Activated CD8-positive, alpha-beta T cell treated with anti-CD3 and anti-CD28 coated beads for 36 hours (primary cell): ENCODE measurements around the gene SF3A2. TPM values are rescaled to one million over a fixed set of nuclear protein-coding genes. Genes with fewer than 3 reads are reported as not detected.

Experiments used
- ATAC-seq: fragments of 200-7000 bp; cut with Tn5 transposase; one replicate; pipeline ENCODE4 v1.10.0; 2021; ENCODE audit warnings: mild to moderate bottlenecking, moderate library complexity
- CTCF ChIA-PET: fragments of 350-600 bp; sonication (Branson Sonifier 250); formaldehyde crosslinking; loops from one replicate; lab custom pipeline; 2021; ENCODE audit warnings: antibody characterized with exemption; lab: Charles Lee
- POLR2A ChIA-PET: fragments of 350-600 bp; sonication (Branson Sonifier 250); formaldehyde crosslinking; loops from one replicate; lab custom pipeline; 2021; ENCODE audit warnings: antibody characterized with exemption; lab: Charles Lee
- DNase-seq: peaks from one replicate; pipeline ENCODE4 v3.0.0-alpha.2; 2020
- H3K27ac Mint-ChIP-seq: one replicate; pipeline ENCODE4 v1.8.0; 2021; ENCODE audit warnings: mild to moderate bottlenecking, mixed read lengths
- H3K27me3 Mint-ChIP-seq: one replicate; pipeline ENCODE4 v1.8.0; 2021; ENCODE audit warnings: mixed read lengths
- H3K36me3 Mint-ChIP-seq: one replicate; pipeline ENCODE4 v1.8.0; 2021; ENCODE audit warnings: low read depth, mixed read lengths
- H3K4me1 Mint-ChIP-seq: one replicate; pipeline ENCODE4 v1.8.0; 2021; ENCODE audit warnings: low read depth, mixed read lengths
- H3K4me3 Mint-ChIP-seq: one replicate; pipeline ENCODE4 v1.8.0; 2021; ENCODE audit warnings: mild to moderate bottlenecking, moderate library complexity, mixed read lengths
- H3K9me3 Mint-ChIP-seq: one replicate; pipeline ENCODE4 v1.8.0; 2021; ENCODE audit warnings: mixed read lengths
- intact Hi-C: fragments of 100-400 bp; cut with micrococcal nuclease; formaldehyde crosslinking; loops from one replicate; pipeline ENCODE4 v1.10.0; 2022
- total RNA-seq, 2 experiments: library from RNA; stranded (reverse); gene quantifications; one replicate each; pipeline ENCODE4 v1.2.3, GENCODE V29; 2021
- TF ChIP-seq, protein P1 (sequence below): fragments of 200-600 bp; IDR thresholded peaks from one replicate; pipeline ENCODE4 v1.8.0; 2022; ENCODE audit warnings: antibody characterized with exemption, mild to moderate bottlenecking

Gene SF3A2
- total RNA-seq, 2 experiments from 2014 or later: 157 to 163 TPM

GRCh38 chr19:2261438-2262172, 25.0 kb downstream of the SF3A2 start:
- DNase-seq (peak; percentile 84), ATAC-seq (peak; percentile 52)
- ChIA-PET CTCF (interaction anchor here (0.7 to 5.0 kb wide), 18 partner anchors 9 to 195 kb away, joined by 3 to 38 read pairs (median 3); partner anchors contain the start of genes AMH, AP3D1 and LMNB2), POLR2A (interaction anchor here (1.3 to 15.0 kb wide), 3 partner anchors 11 to 20 kb away, joined by 9 to 202 read pairs (median 73); partner anchors contain the start of genes AMH and SF3A2)
- Mint-ChIP-seq H3K9me3 (no peaks in the 10 kb centered on the region), H3K4me3 (no peak overlapping the region), H3K27me3 (no peaks in the 10 kb centered on the region), H3K27ac (no peak overlapping the region), H3K4me1 (peaks cover 28% of the 10 kb centered on the region), H3K36me3 (no peaks in the 10 kb centered on the region)
- intact Hi-C loops: no loop called here
- TF ChIP-seq, protein P1, sequence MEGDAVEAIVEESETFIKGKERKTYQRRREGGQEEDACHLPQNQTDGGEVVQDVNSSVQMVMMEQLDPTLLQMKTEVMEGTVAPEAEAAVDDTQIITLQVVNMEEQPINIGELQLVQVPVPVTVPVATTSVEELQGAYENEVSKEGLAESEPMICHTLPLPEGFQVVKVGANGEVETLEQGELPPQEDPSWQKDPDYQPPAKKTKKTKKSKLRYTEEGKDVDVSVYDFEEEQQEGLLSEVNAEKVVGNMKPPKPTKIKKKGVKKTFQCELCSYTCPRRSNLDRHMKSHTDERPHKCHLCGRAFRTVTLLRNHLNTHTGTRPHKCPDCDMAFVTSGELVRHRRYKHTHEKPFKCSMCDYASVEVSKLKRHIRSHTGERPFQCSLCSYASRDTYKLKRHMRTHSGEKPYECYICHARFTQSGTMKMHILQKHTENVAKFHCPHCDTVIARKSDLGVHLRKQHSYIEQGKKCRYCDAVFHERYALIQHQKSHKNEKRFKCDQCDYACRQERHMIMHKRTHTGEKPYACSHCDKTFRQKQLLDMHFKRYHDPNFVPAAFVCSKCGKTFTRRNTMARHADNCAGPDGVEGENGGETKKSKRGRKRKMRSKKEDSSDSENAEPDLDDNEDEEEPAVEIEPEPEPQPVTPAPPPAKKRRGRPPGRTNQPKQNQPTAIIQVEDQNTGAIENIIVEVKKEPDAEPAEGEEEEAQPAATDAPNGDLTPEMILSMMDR: peak; percentile 92

GRCh38 chr19:2266183-2266993, 29.8 kb downstream of the SF3A2 start:
- DNase-seq (peak; percentile 71), ATAC-seq (no peak)
- Mint-ChIP-seq H3K9me3 (no peaks in the 10 kb centered on the region), H3K4me1 (peaks cover 15% of the 10 kb centered on the region), H3K36me3 (peaks cover 14% of the 10 kb centered on the region), H3K27me3 (no peaks in the 10 kb centered on the region), H3K27ac (peak overlapping the region; percentile 42), H3K4me3 (no peak overlapping the region)
- TF ChIP-seq, protein P1: no peak
- ChIA-PET CTCF (interaction anchor here (0.8 kb wide), 1 partner anchor 8 kb away, joined by 4 read pairs; no protein-coding TSS in a partner anchor), POLR2A (interaction anchor here (1.0 to 11.0 kb wide), 2 partner anchors 14 to 26 kb away, joined by 3 to 102 read pairs; partner anchors contain the start of genes AMH and JSRP1)
- intact Hi-C loops: no loop called here

- ATAC-seq (no peak), DNase-seq (no peak)
- peaks cover 27% of the 10 kb centered on the region for H3K4me1 Mint-ChIP-seq
- TF ChIP-seq, protein P1: no peak
- peak overlapping the region; percentile 64 for H3K27ac Mint-ChIP-seq
- intact Hi-C loops: no loop called here
- ChIA-PET CTCF (no interaction called here), POLR2A (interaction anchor here (1.0 to 11.0 kb wide), 2 partner anchors 16 to 28 kb away, joined by 3 to 102 read pairs; partner anchors contain the start of genes AMH and JSRP1)
- no peaks in the 10 kb centered on the region for H3K9me3 Mint-ChIP-seq
- peak overlapping the region; percentile 85 for H3K4me3 Mint-ChIP-seq
- H3K36me3 Mint-ChIP-seq: peaks cover 28% of the 10 kb centered on the region
- H3K27me3 Mint-ChIP-seq: no peaks in the 10 kb centered on the region
Measured at GRCh38 chr19:2268480-2268830, 31.8 kb downstream of the SF3A2 start.

DNA sequence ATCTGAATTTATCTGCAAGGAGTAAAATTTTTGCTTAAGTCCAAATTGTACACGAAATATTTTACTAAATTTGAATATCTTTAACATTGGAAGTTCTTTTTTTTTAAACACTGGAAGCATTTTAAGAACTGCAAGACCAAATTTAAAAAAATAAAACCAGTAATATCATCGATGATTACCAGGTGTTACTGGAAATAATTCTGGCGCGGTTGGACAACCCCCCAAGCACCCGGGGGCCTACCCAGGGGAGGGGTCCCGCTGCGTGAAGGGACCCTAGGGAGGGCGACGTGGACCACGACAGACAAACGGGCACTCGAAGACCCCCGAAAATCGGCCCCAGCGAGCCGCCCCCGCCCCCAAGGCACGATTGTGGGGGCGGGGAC, 32.2 kb downstream of the SF3A2 start:
- intact Hi-C loops: no loop called here
- ChIA-PET CTCF (no interaction called here), POLR2A (interaction anchor here (1.0 to 11.0 kb wide), 3 partner anchors 17 to 29 kb away, joined by 3 to 102 read pairs (median 6); partner anchors contain the start of genes AMH and JSRP1)
- H3K27ac Mint-ChIP-seq: peak overlapping the region; percentile 75
- no peaks in the 10 kb centered on the region for H3K27me3 Mint-ChIP-seq
- DNase-seq: no peak
- H3K4me1 Mint-ChIP-seq: peaks cover 29% of the 10 kb centered on the region
- H3K36me3 Mint-ChIP-seq: peaks cover 32% of the 10 kb centered on the region
- peak overlapping the region; percentile 85 for H3K4me3 Mint-ChIP-seq
- H3K9me3 Mint-ChIP-seq: no peaks in the 10 kb centered on the region
- no peak for ATAC-seq
- TF ChIP-seq, protein P1: no peak
